Stimulated activated CD4-positive, alpha-beta T cell treated with anti-CD3 and anti-CD28 coated beads, Interleukin-12 subunit alpha, Interleukin-12 subunit beta, amount 100 ng/mL, for 24 hours (primary cell): ENCODE measurements around the gene TWNK.
A peak's percentile ranks its signal among the peaks of the same experiment; 100 is the strongest.

Source experiments
- DNase-seq, 2 experiments: peaks; one replicate each; pipeline ENCODE4 v3.0.0-alpha.2; 2020; ENCODE audit warnings: low read depth in 2 of 2

Gene TWNK

DNA sequence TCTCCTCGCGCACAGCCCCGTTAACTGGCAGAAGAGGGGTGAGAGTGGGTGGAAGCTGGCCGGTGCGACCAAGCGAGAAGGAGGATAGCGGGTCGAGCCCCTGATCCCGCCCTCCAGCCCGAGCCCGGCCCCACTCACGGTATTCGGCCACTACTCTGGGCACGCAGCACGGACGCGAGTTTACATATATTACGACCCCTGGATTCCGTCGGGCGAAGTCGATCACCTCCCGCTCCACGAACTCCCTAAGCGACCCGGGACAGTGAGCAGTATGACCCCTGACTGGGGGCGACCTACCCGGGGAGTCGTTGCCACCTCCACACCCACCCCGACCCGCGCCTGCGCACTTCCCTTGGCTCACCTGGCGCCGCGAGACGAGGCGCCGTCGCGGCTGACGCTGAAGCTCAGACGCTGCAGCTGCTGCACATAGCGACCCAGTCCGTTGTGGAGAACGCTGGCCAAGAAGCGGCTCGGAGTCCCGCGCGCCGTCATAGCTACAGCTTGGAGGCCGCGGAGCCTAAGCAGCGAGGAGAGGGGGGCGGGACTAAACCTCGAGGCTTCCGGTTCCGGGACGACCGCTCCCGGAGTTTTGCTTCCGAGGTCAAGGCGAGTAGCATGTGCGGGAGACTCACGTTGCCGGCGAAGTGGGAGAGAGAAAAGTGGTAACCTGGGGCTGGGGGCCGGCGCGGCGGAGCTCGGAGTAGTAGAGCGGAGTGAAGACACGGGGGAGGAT is at the start of gene TWNK, which contains the start of gene MRPL43:
TSS of gene TWNK (plus strand) at position 592 of the 733 bp plus-strand sequence. CDS start 668 bp downstream, outside the sequence.
TSS of gene MRPL43 (minus strand) at position 546 of the 733 bp plus-strand sequence. CDS start at position 492, 54 bp downstream.
- peak; percentile 77 to 80 for DNase-seq

DNA sequence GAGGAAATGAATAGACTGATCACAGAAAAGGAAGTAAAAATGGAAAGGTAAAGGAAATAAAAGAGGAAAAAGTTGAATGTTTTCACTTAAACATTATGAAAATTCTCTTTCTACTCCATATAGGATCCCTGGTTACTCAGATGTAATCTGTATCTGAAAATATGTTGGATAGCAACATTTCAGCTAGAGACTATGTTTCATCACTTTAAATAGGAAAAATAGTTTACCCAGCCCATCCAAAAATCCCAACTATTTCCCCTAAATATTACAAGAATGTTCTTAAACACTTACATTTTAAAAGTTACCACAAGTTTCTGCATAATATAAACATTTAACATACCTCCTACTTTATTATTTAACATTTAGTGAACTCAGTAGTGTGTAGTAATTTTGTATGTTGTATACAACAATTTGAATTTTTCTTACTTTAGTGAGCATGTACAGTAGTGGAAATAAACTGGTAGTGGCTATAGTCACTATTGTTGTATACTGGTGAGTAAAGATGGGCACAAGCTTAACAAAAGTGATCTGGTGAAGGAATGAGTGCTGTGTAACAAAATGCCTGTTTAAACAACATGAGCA is 47.5 kb upstream of the TWNK start:
- DNase-seq = no peak

DNA sequence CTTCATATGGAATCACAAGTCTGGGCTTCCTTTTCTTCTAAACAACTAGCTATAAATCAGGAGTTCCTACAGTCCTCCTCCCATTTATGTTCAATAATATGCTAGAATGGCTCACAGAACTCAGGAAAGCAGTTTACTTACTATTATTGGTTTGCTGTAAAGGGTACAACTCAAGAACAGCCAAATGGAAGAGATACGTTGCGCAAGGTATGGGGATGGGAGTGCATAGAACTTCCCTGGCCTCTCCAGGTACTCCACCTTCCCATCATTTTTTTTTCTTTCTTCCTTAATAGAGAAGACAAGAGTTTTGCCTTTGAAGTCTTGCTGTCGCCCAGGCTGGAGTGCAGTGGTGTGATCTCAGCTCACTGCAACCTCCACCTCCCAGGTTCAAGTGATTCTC is 45.1 kb upstream of the TWNK start:
- no peak for DNase-seq

DNA sequence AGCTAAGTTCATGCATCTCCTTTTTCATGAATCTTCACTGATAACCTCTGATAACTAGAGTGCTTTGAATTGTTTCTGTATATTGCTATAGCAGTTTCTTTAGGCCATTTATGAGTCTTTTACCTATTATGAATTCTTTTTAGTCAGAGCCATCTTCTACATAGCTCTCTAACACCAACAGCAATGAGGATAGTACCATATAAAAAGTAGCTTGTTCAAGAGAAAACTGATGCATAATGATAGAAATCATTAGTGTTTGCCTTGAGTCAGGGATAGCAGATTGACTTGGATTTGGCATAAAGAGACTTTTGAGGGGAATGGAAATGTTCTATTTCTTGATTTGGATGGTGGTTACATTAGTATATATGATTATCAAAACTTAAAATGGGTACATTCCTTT is 43.8 kb upstream of the TWNK start:
- no peak for DNase-seq

DNA sequence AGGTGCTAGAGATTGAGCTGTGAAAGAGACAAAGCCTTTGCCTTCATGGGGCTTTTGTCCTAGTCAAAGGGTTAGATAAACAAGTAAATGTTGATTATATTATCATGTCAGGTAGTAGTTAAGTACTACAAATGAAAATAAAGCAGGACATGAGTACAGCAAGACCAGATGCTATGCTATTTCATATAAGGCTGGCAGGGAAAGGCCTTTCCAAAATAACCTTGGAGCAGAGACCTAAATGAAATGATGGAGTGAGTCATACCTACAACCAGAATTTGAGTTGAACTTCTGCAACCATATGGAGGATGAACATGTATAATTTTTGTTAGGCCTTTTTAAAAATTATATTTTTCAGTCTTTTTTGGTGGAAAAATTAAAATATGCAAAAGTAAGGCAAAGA is 41.6 kb upstream of the TWNK start:
- no peak for DNase-seq

DNA sequence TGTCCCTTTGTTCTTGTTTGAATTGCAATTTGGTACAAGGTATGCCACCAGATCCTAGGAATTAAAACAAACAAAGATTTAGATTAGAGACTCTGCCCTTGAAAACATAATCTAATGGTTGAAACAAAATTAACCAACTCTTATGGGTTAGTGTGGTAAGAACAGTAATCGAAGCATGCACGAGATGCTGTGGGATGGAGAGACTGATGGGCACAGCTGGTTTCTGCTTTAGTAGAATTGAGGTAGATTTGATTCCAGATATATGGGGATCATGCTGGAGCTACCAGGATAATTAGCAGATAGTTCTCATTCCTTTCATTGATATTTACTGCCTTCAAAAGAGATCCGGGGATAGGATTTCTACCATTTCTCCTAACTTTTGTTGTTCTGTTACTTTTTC is 38.4 kb upstream of the TWNK start:
- DNase-seq = no peak

DNA sequence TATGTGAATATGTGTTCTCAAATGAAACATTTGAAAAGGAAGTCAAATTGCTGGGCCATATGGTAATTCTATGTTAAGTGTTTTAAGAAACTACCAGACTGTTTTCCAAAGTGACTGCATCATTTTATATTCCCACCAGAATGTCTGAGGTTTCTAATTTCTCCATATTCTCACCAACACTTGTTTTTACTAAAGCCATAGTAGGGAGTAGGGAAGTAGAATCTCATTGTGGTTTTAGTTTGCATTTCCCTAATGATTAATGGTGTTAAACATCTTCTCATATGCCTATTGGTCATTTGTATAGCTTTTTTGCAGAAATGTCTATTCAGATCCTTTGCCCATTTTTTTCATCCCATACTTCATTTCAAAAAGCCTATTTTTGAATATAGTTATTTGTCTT is 27.1 kb upstream of the TWNK start:
- DNase-seq = no peak

DNA sequence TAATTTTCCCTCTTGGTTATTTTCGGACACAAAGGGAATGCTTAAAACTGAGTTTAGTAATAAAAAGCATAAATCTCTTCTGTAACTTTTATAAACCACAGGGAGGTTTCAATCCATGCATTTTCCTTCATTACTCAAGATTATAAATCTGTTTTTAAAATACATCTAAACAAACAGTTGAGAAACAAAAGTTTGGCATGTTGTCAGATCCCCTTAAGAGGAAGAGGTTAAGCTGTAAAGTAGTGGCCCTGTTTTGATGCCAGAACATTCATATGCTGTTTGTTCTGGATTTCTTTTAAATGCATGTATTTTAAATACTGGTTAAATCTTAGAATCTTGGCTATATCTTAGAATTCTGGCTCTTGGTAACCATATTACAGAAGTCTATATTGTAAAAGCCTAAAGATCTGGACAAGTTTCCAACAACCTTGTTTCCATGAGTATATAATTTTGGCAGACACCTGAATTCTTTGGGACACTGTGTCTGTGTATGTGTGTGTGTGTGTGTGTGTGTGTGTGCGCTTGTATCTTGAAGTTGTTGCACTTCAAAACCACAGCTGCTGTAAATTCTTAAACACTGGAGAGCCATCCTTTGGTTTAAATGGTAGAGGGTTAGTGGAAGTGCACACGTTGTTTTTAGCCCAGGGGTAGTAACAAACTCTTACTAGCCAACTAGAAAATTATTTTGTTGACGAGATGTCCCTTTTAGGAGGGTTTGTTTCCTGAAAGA is 24.8 kb upstream of the TWNK start:
- DNase-seq = no peak

DNA sequence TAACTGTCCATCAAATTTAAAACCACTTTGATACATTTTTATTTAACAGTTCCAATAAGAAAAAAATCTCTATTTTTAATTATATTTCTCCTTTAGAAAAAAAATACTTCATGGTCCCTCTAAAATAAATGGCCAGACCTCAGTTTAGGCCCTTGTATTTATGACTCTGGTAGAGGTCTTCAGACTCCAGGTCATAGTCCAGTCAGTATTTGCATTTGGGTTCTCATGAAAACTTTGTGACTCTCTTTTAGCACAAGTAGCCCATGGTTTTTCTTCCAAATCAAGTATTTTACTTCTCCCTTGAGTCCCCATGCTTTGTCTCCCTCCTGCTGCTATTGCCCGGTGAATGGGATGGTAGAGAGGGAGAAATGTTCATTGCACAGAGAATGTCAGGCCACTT is 23.5 kb upstream of the TWNK start:
- DNase-seq = no peak

DNA sequence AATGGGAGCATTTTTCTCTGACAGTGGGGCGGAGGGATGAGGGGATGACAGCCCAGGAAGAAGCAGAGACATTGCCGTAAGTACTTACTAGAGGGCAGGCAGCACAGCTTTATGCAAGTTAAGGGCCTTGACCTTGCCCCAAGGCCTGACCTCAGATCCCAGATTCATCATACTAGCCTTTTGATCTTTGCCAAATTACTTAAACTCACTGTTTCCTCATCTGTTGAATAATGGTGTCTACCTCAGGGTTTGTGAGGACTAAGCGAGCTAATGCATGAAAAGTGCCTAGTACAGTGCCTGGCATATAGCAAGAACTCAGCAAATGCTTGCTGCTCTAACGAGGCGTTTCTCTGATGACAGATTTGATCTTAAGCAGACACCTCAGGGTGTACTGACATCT is 21.5 kb upstream of the TWNK start:
- DNase-seq = no peak

DNA sequence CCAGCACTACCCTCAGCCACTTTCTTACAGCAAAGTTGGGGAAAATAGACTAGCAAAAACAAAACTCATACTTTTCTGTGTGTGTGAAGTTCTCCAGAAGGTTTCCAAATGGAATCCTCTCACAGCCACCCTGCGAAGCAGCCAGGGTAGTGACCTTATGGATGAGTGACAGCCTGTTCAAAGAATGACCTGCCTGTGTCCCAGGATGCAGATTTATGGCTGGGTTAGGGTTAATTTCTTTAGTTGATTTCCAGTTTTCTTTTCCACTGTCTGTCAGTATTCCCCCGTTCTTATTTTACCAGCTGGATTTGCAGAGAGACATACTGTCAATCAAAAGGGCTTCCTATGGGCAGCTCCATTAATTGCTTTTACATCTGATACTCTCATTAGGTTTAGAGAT is 20.5 kb upstream of the TWNK start:
- DNase-seq = no peak

DNA sequence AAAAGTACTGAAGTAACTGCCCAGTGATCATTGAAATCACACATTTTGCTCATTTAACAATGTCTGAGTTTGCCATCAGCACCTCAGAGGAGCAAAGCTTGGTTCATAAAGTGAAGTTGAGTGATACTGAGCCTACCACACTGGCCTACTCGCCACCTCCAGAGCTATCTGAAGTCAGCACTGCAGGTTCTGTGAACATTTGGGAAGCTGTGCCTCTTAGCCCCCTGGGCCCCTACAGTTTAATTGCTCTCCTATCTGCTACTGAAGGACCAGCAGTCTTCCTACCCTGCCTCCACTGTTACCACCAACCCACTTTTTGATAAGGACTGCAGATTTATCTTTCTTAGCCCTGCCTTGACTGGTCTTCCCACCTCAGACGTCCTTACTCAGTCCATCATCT is 20.0 kb upstream of the TWNK start:
- no peak for DNase-seq

DNA sequence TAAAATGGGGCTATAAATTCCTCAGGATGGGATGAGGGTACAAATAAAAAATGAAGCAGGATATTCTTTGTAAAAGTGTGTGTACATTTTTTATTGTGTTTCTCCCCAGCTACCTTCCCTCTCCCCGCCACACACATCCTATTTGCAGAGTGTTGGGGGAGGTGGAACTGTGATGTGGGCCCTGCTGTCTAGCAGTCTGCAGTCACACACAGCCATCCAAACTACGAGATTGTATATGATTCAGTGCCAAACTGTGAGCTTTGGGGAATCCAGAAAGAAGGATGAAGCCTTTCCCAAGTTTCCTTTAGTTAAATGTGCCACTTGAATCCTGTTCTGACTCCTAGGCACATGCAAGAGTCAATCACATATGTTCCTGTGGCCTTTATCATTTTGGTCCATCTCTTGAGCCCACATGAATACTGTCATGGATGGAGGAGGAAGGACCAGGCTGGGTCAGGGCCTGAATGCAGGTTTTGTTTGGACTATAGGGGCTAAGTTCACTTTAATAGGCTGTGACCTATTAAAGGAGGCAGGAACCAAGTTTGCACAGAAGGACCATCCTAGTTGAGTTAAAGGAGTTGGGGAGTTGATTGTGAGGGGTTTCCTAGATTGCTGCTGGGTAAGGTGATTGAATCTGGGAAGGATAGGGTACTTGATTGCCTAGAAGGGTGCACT is 19.1 kb upstream of the TWNK start:
- DNase-seq = no peak

DNA sequence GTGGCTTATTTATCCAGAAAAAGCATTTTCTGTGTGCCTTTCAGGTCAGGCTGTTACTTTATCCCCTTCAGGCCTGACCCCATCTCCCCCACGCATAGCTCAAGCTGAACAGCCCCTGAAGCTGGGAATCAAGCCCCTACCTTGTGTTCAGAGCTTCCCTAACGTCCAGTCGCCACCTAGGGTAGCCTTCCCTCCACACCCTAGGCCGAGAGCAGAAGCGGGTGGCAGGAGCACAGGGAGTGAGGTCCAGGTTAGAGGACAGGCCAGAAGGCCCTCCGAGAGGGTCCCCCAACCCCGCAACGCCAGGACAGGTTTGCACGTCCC is 18.5 kb upstream of the TWNK start:
- DNase-seq = no peak

DNA sequence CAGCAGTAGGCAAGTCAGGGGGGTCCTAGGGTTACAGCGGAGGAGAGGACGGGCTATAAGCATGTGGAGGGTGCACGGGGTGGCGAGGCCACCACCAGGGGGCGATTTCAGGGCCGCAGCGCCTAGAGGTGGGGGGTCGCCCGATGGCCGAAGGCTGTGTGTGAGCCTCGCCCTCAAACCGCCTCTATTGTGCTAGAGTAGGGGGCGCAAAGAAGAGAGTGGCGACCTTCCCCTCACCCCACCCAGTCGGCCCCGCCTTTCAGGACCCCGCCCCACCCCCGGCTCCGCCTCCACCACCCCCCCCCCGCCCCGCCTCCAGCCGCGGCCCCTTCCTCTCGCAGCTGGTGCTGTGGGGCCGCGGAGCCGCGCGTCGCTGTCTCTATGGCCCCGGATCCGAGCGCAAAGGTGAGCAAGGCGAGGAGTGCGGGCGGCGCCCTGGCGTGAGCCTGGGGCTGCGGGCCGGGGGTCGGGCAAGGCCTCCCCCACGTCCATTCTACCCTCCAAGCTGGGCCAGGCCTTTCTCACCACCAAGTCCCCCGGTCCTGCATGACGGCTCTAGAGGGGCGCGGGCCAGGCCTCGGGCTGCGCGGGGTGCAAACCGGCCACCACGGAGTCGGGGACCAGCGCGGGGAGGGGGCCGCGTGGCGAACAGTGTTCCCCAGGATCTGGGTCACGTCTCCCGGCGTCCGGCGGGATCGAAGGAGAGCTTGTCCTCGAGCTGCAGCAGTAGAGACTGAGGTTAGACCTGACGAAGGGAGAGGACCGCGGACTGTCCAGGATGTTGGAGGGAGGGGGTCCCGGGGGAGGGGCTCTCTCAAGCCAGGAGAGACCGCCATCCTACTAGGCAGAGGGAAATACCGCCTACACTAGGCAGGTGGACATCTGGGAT is 17.9 kb upstream of the TWNK start, which contains the start of gene SEMA4G:
TSS of gene SEMA4G (plus strand) at position 318 of the 889 bp plus-strand sequence. CDS start 3,409 bp downstream, outside the sequence.
- DNase-seq = peak in 1 of 2 experiments; percentile 22

DNA sequence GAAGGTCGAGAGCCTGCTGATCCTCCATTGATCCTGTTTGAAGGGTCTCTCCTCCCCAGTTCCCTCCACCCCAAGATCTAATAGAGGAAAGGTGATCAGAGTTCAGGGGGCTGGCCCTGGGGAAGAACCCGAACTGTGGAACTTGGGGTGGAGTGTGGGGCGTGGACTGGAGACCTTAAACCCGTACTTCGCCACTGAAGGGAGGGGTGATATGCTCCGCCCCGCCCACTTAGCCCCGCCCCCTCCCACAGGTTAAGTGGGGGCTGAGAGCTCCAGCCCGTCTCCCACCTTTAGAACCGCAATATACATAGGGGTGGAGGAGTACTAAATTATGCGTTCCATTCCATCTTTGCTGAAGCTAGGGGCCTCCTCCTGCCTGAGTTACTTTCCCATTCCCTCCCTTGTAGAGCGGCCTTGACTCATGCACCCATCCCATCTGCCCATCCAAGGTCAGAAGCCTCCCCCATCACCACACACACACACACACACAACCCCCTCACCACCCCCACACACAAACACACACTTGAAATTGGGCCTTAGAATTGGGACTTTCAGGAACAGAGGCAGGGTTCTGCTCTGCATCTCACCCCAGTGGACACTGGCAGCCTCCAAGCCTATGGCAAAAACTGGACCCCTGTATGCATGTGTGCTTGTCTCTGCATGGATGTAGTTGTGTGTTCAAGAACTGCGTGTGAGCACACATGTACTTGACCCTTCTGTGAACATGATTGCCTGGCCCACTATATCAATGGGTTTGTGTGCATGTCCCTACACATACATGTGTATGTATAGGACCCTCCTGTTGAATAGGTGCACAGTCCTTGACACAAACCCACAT is 17.0 kb upstream of the TWNK start:
- DNase-seq = no peak

DNA sequence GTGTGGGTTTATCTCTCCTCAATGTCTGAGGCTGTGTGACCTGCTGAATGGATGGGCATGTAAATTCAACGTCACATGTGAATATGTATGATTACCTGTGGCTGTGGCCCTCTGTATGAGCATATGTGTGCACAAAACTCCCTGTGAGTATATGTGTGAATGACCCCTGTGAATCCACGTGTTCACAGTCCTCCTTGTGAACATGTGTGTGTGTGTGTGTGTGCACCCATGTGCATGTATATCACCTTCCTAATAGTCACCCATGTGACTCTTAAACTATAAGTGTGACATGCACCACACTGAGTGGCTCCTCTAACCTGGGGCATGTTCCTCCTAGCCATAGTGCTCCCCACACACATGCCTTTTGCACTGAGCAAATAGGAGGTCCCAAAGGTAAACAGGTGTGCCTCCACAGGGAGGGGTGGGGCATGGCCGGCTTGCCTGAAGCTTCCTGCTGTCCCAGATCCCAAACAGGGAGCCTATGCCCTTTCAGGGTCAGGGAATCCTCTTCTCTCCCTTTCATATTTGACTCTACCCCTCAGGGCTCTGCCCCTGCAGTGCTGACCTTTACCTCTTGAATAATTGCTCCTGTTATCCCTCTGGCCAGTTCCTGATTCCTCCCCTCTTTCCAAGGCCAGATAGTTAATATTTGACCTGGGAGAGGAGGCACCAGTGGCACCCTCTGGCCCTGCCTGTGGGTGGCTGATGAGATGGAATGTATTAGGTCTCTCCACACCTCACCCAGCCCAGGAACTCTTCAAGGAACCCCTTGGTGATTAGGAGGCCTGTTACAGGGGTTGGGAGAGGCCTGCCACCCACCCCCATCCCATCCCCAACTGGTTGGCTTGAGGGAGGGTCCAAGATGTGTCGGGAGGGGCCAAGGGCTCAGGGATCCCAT is 16.2 kb upstream of the TWNK start:
- DNase-seq = no peak

DNA sequence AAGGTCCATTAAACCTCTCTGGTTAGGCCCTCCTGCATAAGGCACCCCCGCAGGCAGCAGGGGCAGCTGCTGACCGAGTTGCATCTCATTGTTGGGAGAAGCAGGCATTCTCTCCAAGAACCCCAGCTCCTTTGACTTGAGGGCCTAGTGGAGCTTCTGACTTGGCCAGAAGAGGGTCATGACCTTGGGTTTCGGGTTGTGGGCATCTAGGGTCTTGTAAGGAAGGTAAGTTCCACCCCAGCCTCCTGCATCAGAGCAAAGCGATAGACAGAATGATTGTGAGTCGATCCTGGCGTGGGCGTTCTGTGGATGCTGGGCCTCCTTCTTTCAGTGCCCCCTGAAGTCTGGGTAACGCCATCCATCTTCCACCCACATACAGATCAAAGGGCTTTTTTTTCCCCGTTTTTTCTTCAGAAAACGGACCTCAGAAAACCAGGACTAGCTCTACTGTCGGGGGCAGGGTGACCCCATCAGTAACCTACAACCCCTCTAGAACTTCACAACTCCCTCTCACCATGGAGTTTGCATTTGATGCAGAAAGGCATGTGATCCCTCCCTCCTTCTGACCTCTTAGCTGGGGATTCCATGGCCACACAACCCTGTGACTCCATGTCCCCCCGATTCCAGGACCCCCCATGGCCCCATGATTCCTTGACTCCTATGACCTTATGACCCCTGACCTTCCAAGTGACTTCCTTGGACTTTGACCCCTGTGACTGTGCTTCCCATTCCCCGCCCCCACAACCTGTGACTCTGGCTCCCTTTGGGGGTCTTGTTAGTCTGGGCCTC is 15.0 kb upstream of the TWNK start:
- DNase-seq = no peak
